Trophoblast cell (in vitro differentiated cells and primary cell): ENCODE data around the gene GNAI1.

Source experiments
- DNase-seq, 2 donors: peaks; one replicate each; pipeline ENCODE4 v3.0.0-alpha.2; 2016
- H2AFZ ChIP-seq: 2 replicates; pipeline ENCODE4 v1.6.1; 2013; ENCODE audit warnings: low read length, moderate library complexity, mild to moderate bottlenecking; ENCODE audit not compliant: insufficient read depth, poor library complexity
- H2AK5ac ChIP-seq: 2 replicates; pipeline ENCODE4 v1.6.1; 2013; ENCODE audit warnings: mild to moderate bottlenecking, low read length
- H2BK120ac ChIP-seq: 2 replicates; pipeline ENCODE4 v1.6.1; 2013; ENCODE audit warnings: low read length, mild to moderate bottlenecking, moderate library complexity; ENCODE audit not compliant: insufficient read depth, poor library complexity
- H2BK12ac ChIP-seq: 2 replicates; pipeline ENCODE4 v1.6.1; 2013; ENCODE audit warnings: mild to moderate bottlenecking, low read length, moderate library complexity
- H2BK5ac ChIP-seq: 2 replicates; pipeline ENCODE4 v1.6.1; 2013; ENCODE audit warnings: low read length, low read depth, moderate library complexity, mild to moderate bottlenecking; ENCODE audit not compliant: poor library complexity
- H3K14ac ChIP-seq: 2 replicates; pipeline ENCODE4 v1.6.1; 2013; ENCODE audit warnings: mild to moderate bottlenecking, low read length
- H3K18ac ChIP-seq: 2 replicates; pipeline ENCODE4 v1.6.1; 2013; ENCODE audit warnings: mild to moderate bottlenecking, low read length
- H3K23ac ChIP-seq: 2 replicates; pipeline ENCODE4 v1.6.1; 2013; ENCODE audit warnings: low read length
- H3K27ac ChIP-seq: 2 replicates; pipeline ENCODE4 v1.5.1; 2013; ENCODE audit warnings: low read depth, mild to moderate bottlenecking, inconsistent platforms, low read length, moderate library complexity
- H3K27me3 ChIP-seq: 2 replicates; pipeline ENCODE4 v1.6.1; 2013; ENCODE audit warnings: inconsistent platforms, mild to moderate bottlenecking, low read length, moderate library complexity; ENCODE audit not compliant: insufficient read depth
- H3K36me3 ChIP-seq, 2 experiments: 1 replicate in 1 of 2; 2 replicates in 1 of 2; pipeline ENCODE4 v1.6.1; 2013; ENCODE audit warnings: low read length in 2 of 2, mild to moderate bottlenecking in 2 of 2, moderate library complexity in 1 of 2; ENCODE audit not compliant: insufficient read depth in 2 of 2, control insufficient read depth in 1 of 2
- H3K4ac ChIP-seq: 2 replicates; pipeline ENCODE4 v1.6.1; 2013; ENCODE audit warnings: low read depth, mild to moderate bottlenecking, low read length, moderate library complexity
- H3K4me1 ChIP-seq, 2 experiments: 1 replicate in 1 of 2; 2 replicates in 1 of 2; pipeline ENCODE4 v1.6.1; 2013; ENCODE audit warnings: low read length in 2 of 2, mild to moderate bottlenecking in 2 of 2, moderate library complexity in 1 of 2; ENCODE audit not compliant: insufficient read depth in 2 of 2, control insufficient read depth in 1 of 2
- H3K4me2 ChIP-seq: 2 replicates; pipeline ENCODE4 v1.6.1; 2013; ENCODE audit warnings: inconsistent platforms, mild to moderate bottlenecking, low read length, moderate library complexity
- H3K4me3 ChIP-seq: 2 replicates; pipeline ENCODE4 v1.5.1; 2013; ENCODE audit warnings: mild to moderate bottlenecking, low read depth, low read length, inconsistent platforms
- H3K79me1 ChIP-seq: one replicate; pipeline ENCODE4 v1.6.1; 2013; ENCODE audit warnings: low read length
- H3K79me2 ChIP-seq: 2 replicates; pipeline ENCODE4 v1.6.1; 2013; ENCODE audit warnings: low read length, mild to moderate bottlenecking; ENCODE audit not compliant: control insufficient read depth, insufficient read depth, poor library complexity
- H3K9ac ChIP-seq: 2 replicates; pipeline ENCODE4 v1.6.1; 2013; ENCODE audit warnings: mild to moderate bottlenecking, low read length
- H3K9me3 ChIP-seq: 2 replicates; pipeline ENCODE4 v1.6.1; 2013; ENCODE audit warnings: low read depth, mild to moderate bottlenecking, control low read depth, inconsistent platforms, low read length; ENCODE audit not compliant: insufficient read depth
- H4K12ac ChIP-seq: 2 replicates; pipeline ENCODE4 v1.6.1; 2013; ENCODE audit warnings: low read depth, mild to moderate bottlenecking, low read length, moderate library complexity
- H4K8ac ChIP-seq: 2 replicates; pipeline ENCODE4 v1.6.1; 2013; ENCODE audit warnings: low read depth, mild to moderate bottlenecking, low read length, moderate library complexity
- H4K91ac ChIP-seq: one replicate; pipeline ENCODE4 v1.6.1; 2013; ENCODE audit warnings: low read depth, mild to moderate bottlenecking, low read length, moderate library complexity
- WGBS: extraction: QIAGEN DNeasy Blood & Tissue Kit; methylation state at CpG from one replicate; pipeline ENCODE4 v1.1.7; 2013; ENCODE audit warnings: missing lambda C conversion rate; ENCODE audit not compliant: insufficient read length, insufficient coverage; ENCODE audit errors: extremely low coverage; 5-methylcytosine and 5-hydroxymethylcytosine counted together

The GNAI1 gene

DNA sequence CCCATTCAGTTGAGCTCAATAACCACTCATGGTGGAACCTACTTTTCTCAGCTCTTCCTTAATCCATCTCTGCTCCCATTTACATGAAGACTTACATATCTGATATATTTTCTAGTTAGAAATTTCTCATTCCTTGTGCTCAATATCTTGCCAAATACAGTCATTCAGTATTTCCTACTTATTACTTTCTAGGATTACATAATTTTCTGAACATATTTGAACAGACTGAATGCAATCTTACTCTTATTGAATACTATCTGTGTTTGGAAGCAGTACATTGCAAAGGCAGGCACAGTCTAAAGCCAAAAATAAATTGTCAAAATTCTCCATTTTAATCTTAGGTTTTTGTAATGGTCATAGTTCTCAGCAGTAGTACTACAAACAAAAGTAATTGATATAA, 126.0 kb downstream of the GNAI1 start:
- no peaks in the 10 kb centered on the region for H3K79me1 ChIP-seq
- no peak overlapping the region for H3K27ac ChIP-seq
- H4K12ac ChIP-seq: no peak overlapping the region
- H3K4me2 ChIP-seq: no peak overlapping the region
- no peak overlapping the region for H3K4ac ChIP-seq
- H3K79me2 ChIP-seq: no peaks in the 10 kb centered on the region
- H3K4me3 ChIP-seq: no peak overlapping the region
- no peak overlapping the region for H3K9ac ChIP-seq
- no peak overlapping the region for H2AFZ ChIP-seq
- no peaks in the 10 kb centered on the region for H3K36me3 ChIP-seq
- no peak overlapping the region for H2AK5ac ChIP-seq
- no peak overlapping the region for H2BK5ac ChIP-seq
- H3K18ac ChIP-seq: no peak overlapping the region
- no peak overlapping the region for H2BK12ac ChIP-seq
- no peaks in the 10 kb centered on the region for H3K4me1 ChIP-seq
- H4K91ac ChIP-seq: no peak overlapping the region
- no peaks in the 10 kb centered on the region for H3K27me3 ChIP-seq
- H2BK120ac ChIP-seq: no peak overlapping the region
- no peak for DNase-seq
- no peak overlapping the region for H4K8ac ChIP-seq
- no peaks in the 10 kb centered on the region for H3K9me3 ChIP-seq
- no peak overlapping the region for H3K23ac ChIP-seq
- no peak overlapping the region for H3K14ac ChIP-seq

DNA sequence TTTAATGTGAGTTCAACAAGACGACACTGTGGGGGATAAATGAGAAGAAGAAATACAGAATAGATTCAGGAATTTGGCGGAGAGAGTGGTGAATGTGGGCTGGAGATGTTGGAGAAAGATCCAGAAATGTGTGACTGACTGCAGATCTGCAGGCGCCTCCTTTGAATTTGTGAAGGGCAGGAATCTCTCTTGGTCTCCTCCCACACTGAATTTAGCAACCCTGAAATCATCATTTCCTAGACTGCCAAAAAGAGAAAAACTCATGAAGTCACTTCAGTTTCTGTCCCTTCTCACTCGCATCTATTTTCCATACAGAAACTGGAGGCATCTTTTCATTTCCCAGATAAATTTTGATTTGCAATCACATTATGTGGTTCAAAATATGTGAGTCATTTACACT, 128.7 kb downstream of the GNAI1 start:
- H2AK5ac ChIP-seq: no peak overlapping the region
- no peaks in the 10 kb centered on the region for H3K27me3 ChIP-seq
- H3K14ac ChIP-seq: no peak overlapping the region
- H3K27ac ChIP-seq: no peak overlapping the region
- H3K4me2 ChIP-seq: no peak overlapping the region
- H3K79me2 ChIP-seq: no peaks in the 10 kb centered on the region
- H3K4me1 ChIP-seq: no peaks in the 10 kb centered on the region
- H2BK12ac ChIP-seq: no peak overlapping the region
- no peak for DNase-seq
- no peaks in the 10 kb centered on the region for H3K9me3 ChIP-seq
- no peaks in the 10 kb centered on the region for H3K36me3 ChIP-seq
- H2AFZ ChIP-seq: no peak overlapping the region
- H3K18ac ChIP-seq: no peak overlapping the region
- no CpG with 5 or more reads among the region's 4 CpGs for WGBS
- H4K91ac ChIP-seq: no peak overlapping the region
- H2BK5ac ChIP-seq: no peak overlapping the region
- H3K4ac ChIP-seq: no peak overlapping the region
- H2BK120ac ChIP-seq: no peak overlapping the region
- no peak overlapping the region for H3K9ac ChIP-seq
- H3K23ac ChIP-seq: no peak overlapping the region
- no peaks in the 10 kb centered on the region for H3K79me1 ChIP-seq
- H3K4me3 ChIP-seq: no peak overlapping the region
- no peak overlapping the region for H4K12ac ChIP-seq
- H4K8ac ChIP-seq: no peak overlapping the region

DNA sequence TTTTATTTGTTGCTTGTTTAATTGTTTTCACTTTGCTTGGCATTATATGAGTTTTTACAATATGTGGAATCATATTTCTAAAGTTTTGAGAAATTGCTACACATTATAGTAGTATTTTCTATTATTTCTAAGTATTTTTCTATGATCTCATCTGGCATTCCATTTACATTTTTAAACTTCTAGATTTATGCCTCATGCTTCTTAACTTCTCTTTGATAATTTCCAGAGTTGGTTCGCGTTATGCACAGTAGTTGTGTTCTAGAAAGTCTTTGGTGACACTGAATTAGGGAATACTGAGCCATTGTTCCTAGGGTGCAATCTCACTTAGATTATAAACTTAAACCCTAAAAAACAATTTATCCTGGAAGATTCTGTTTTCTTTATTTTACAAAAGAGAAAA, 129.2 kb downstream of the GNAI1 start:
- no peak overlapping the region for H4K12ac ChIP-seq
- no peak overlapping the region for H4K91ac ChIP-seq
- H3K9ac ChIP-seq: no peak overlapping the region
- no peak overlapping the region for H3K4me3 ChIP-seq
- H3K79me1 ChIP-seq: no peaks in the 10 kb centered on the region
- H3K14ac ChIP-seq: no peak overlapping the region
- H3K4ac ChIP-seq: no peak overlapping the region
- no peak overlapping the region for H2AFZ ChIP-seq
- no peak overlapping the region for H2BK5ac ChIP-seq
- no peaks in the 10 kb centered on the region for H3K4me1 ChIP-seq
- no CpG with 5 or more reads among the region's 2 CpGs for WGBS
- H3K27me3 ChIP-seq: no peaks in the 10 kb centered on the region
- no peaks in the 10 kb centered on the region for H3K9me3 ChIP-seq
- no peak overlapping the region for H3K4me2 ChIP-seq
- H2BK12ac ChIP-seq: no peak overlapping the region
- H4K8ac ChIP-seq: no peak overlapping the region
- H3K36me3 ChIP-seq: no peaks in the 10 kb centered on the region
- H3K23ac ChIP-seq: no peak overlapping the region
- H2AK5ac ChIP-seq: no peak overlapping the region
- H3K18ac ChIP-seq: no peak overlapping the region
- no peaks in the 10 kb centered on the region for H3K79me2 ChIP-seq
- no peak for DNase-seq
- no peak overlapping the region for H2BK120ac ChIP-seq
- no peak overlapping the region for H3K27ac ChIP-seq

DNA sequence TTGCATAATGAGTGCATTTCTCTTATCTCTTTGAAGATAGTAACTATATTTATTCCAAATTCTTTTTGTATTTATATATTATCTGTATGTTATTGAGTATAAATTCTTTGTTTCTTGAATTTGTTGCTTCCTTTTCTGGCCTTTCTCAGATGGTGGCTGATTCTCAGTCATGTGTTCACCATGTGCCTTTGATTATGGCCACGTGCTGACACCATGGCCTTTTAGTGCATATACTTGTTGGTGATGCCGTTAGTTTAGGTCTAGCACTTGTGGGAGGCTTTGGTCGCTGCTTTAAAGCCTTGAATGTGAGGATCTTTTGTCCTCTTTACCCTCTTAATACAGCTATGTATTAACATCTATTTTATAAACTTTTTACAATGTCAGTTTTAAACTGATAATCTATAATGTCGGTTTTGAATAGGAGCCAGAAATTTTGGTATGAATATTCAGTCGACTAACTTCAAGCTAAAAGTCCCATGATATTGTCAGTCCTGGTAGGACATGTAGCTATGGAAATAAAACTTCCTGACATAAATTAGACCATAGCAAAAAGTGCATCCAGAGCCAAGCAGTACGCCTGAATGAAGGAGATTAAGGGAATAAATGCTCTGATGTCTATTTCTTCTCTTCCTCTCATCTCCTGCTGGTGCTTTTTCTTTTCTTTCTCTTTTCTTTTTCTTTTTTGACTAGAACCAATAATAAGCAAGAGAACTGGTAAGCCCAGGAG, 130.3 kb downstream of the GNAI1 start:
- Histone ChIP-seq H3K4me3 (no peak overlapping the region), H3K27ac (no peak overlapping the region), H4K91ac (no peak overlapping the region), H4K8ac (no peak overlapping the region), H3K27me3 (no peaks in the 10 kb centered on the region), H2AK5ac (no peak overlapping the region), H3K79me1 (no peaks in the 10 kb centered on the region), H4K12ac (no peak overlapping the region), H3K79me2 (no peaks in the 10 kb centered on the region), H2AFZ (no peak overlapping the region), H2BK5ac (no peak overlapping the region), H3K23ac (no peak overlapping the region), H3K4me2 (no peak overlapping the region), H2BK12ac (no peak overlapping the region), H3K9ac (no peak overlapping the region), H3K4ac (no peak overlapping the region), H3K14ac (no peak overlapping the region), H3K9me3 (no peaks in the 10 kb centered on the region), H3K18ac (no peak overlapping the region), H3K4me1 (no peaks in the 10 kb centered on the region), H2BK120ac (no peak overlapping the region), H3K36me3 (no peaks in the 10 kb centered on the region)
- WGBS: no CpG with 5 or more reads among the region's 6 CpGs
- no peak for DNase-seq
